Measurements from ENCODE around the gene TMEM81. TPM values are rescaled to one million over a fixed set of nuclear protein-coding genes. Genes with fewer than 3 reads are reported as not detected.

The TMEM81 gene
- polyA plus RNA-seq, 4 donors, result 3.3 to 5.1 (median 4.3) TPM

- no peak for DNase-seq (ENCODE audit: low read depth in 4 of 4, low spot score in 2 of 4)
Measured at GRCh38 chr1:205077158-205077933, 6.9 kb downstream of the TMEM81 start.

- no peak for DNase-seq (ENCODE audit: low read depth in 4 of 4, low spot score in 2 of 4)
Measured at GRCh38 chr1:205076245-205076761, 8.0 kb downstream of the TMEM81 start.

- no peak for DNase-seq (ENCODE audit: low read depth in 4 of 4, low spot score in 2 of 4)
Measured at GRCh38 chr1:205075642-205076155, 8.6 kb downstream of the TMEM81 start.

- DNase-seq (ENCODE audit: low read depth in 4 of 4, low spot score in 2 of 4), result no peak
Measured at GRCh38 chr1:205074513-205074912, 9.7 kb downstream of the TMEM81 start.

GRCh38 chr1:205074084-205074483, 10.2 kb downstream of the TMEM81 start:
- DNase-seq (ENCODE audit: low read depth in 4 of 4, low spot score in 2 of 4), result no peak

- no peak for DNase-seq (ENCODE audit: low read depth in 4 of 4, low spot score in 2 of 4)
Measured at GRCh38 chr1:205073511-205073910, 10.7 kb downstream of the TMEM81 start.

GRCh38 chr1:205072881-205073280, 11.4 kb downstream of the TMEM81 start:
- no peak for DNase-seq (ENCODE audit: low read depth in 4 of 4, low spot score in 2 of 4)

GRCh38 chr1:205072286-205072685, 12.0 kb downstream of the TMEM81 start:
- no peak for DNase-seq (ENCODE audit: low read depth in 4 of 4, low spot score in 2 of 4)

GRCh38 chr1:205071801-205072200, 12.5 kb downstream of the TMEM81 start:
- no peak for DNase-seq (ENCODE audit: low read depth in 4 of 4, low spot score in 2 of 4)

- DNase-seq (ENCODE audit: low read depth in 4 of 4, low spot score in 2 of 4), result no peak
Measured at GRCh38 chr1:205071028-205071409, 13.2 kb downstream of the TMEM81 start.

GRCh38 chr1:205069371-205070125, 14.7 kb downstream of the TMEM81 start:
- DNase-seq (ENCODE audit: low read depth in 4 of 4, low spot score in 2 of 4), result no peak

- no peak for DNase-seq (ENCODE audit: low read depth in 4 of 4, low spot score in 2 of 4)
Measured at GRCh38 chr1:205068457-205069040, 15.7 kb downstream of the TMEM81 start.

- no peak for DNase-seq (ENCODE audit: low read depth in 4 of 4, low spot score in 2 of 4)
Measured at GRCh38 chr1:205068001-205068400, 16.3 kb downstream of the TMEM81 start.

GRCh38 chr1:205067031-205067430, 17.2 kb downstream of the TMEM81 start:
- DNase-seq (ENCODE audit: low read depth in 4 of 4, low spot score in 2 of 4), result no peak

GRCh38 chr1:205066141-205066818, 18.0 kb downstream of the TMEM81 start:
- DNase-seq (ENCODE audit: low read depth in 4 of 4, low spot score in 2 of 4), result no peak

GRCh38 chr1:205065666-205066065, 18.6 kb downstream of the TMEM81 start:
- DNase-seq (ENCODE audit: low read depth in 4 of 4, low spot score in 2 of 4), result no peak

- no peak for DNase-seq (ENCODE audit: low read depth in 4 of 4, low spot score in 2 of 4)
Measured at GRCh38 chr1:205064741-205065316, 19.4 kb downstream of the TMEM81 start.

- DNase-seq (ENCODE audit: low read depth in 4 of 4, low spot score in 2 of 4), result no peak
Measured at GRCh38 chr1:205064301-205064700, 20.0 kb downstream of the TMEM81 start.

GRCh38 chr1:205062895-205063294, 21.4 kb downstream of the TMEM81 start:
- no peak for DNase-seq (ENCODE audit: low read depth in 4 of 4, low spot score in 2 of 4)

GRCh38 chr1:205062319-205062718, 21.9 kb downstream of the TMEM81 start:
- DNase-seq (ENCODE audit: low read depth in 4 of 4, low spot score in 2 of 4), result no peak

Measured in left renal cortex interstitium (tissue), 4 donors.